ENCODE measurements around the gene TMEM238.

The TMEM238 gene

DNA sequence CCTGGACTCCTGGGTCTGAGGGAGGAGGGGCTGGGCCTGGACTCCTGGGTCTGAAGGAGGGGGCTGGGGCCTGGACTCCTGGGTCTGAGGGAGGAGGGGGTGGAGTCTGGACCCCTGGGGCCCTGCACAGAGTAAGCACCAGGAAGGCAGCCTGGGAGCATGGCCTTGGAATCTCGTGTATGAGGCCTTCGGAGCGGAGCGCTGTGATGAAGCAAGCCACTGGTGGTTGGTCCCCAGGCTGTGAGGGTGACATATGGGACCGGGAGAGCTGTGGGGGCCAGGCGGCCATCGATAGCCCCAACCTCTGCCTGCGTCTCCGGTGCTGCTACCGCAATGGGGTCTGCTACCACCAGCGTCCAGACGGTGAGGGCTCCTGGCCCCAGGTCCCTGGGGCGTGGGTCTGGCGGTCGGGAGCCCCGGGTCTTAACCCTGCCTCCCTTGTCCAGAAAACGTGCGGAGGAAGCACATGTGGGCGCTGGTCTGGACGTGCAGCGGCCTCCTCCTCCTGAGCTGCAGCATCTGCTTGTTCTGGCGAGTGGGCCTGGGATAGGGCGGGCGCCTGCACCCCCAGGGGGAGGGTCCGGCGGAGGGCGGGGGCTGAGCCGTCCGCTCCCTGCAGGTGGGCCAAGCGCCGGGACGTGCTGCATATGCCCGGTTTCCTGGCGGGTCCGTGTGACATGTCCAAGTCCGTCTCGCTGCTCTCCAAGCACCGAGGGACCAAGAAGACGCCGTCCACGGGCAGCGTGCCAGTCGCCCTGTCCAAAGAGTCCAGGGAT is 6.5 kb downstream of the TMEM238 start:
- no peak for DNase-seq (ENCODE audit: low read depth, low spot score)

DNA sequence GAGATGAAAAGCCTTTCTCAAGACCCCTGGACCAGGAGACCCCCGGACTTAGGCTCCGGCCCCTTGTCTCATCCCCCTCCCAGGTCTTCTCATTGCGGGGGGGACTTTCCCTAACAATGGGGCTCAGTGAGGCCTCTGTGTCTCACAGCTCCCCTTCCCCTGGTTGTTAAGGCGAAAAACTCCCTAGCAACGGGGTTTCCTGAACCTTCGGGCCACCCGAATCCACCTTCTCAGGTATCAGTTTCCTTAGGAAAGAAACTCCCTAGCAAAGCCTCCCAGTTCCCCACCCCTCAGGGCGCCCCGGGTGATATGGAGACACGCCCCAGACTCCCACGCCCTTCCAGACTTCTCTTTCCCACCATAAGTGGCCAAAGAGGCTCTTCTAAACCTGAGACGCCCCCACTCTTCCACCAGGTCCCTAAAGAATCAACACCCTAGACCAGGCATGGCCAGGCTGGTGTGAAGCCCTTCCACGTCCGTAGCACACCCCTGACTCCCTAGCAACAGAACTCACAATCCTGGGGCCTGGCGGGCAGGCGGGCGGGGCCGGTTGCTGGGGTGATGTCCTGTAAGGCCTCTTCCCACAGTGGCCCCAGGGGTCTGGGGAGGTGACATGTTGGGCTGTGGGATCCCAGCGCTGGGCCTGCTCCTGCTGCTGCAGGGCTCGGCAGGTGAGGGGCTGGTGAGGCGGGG is 7.7 kb downstream of the TMEM238 start, which contains the start of gene TMEM190:
Gene TMEM190, plus strand, starts transcription at position 586 of the 693 bp plus-strand sequence. Its CDS starts 28 bp downstream, at position 614.
- no peak for DNase-seq (ENCODE audit: low read depth, low spot score)

DNA sequence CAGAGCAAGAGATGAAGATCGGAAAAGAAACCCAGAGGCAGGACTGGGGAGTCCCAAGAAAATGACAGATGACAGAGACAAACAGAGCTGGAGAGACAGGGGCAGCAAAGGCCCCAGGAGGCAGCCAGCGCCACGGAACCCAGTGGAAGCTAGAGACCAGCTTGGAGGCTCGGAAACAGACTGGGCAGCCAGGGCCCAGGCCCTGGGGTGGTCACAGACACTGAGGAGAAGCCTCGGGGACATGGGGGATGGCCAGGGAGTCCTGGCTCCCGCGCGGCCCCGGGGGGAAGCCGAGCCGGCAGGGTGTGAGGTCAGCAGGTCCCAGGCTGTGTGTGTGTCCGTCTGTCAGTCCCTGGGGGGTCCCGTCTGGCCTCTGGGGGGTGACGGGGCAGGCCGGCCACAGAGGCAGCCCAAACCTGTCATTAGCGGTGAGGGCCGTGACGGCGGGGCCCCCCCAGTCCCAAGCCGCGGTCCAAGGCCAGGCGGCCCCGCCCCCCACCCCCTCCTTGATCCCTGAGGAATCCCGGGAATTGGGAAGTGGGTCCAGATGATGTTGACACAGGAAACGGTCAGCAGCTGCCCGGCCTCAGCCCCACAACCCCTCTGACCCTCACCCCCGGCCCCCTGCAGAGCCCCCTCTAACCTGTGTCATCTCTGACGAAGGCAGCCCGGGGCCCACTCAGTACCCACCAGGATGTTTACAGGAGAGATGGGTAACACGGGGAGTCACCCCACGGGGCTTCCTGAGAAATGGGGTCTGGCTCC is 9.9 kb downstream of the TMEM238 start:
- DNase-seq (ENCODE audit: low read depth, low spot score), result no peak

DNA sequence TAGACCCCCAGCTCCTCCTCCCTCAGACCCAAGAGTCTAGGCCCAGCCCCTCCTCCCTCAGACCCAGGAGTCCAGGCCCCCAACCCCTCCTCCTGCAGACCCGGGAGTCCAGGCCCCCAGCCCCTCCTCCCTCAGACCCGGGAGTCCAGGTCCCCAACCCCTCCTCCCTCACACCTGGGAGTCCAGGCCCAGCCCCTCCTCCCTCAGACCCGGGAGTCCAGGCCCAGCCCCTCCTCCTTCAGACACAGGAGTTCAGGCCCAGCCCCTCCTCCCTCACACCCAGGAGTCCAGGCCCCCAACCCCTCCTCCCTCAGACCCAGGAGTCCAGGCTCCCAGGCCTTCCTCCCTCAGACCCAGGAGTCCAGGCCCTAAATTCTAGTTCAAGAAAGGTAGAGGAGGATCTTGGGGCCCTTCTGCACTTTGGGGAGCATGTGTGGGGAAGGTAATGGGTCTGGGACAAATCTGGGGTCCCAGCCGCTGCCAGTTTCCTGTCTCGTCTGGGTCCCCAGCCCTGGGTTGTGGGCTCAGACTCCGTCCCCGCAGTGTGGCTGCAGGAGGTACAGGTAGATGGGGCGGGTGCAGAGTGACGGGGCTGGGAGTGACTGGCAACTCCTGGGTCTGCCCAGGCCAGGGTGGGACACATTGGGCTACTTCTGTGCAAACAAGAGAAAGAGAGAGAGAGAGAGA is 10.6 kb downstream of the TMEM238 start:
- DNase-seq (ENCODE audit: low read depth, low spot score), result no peak

DNA sequence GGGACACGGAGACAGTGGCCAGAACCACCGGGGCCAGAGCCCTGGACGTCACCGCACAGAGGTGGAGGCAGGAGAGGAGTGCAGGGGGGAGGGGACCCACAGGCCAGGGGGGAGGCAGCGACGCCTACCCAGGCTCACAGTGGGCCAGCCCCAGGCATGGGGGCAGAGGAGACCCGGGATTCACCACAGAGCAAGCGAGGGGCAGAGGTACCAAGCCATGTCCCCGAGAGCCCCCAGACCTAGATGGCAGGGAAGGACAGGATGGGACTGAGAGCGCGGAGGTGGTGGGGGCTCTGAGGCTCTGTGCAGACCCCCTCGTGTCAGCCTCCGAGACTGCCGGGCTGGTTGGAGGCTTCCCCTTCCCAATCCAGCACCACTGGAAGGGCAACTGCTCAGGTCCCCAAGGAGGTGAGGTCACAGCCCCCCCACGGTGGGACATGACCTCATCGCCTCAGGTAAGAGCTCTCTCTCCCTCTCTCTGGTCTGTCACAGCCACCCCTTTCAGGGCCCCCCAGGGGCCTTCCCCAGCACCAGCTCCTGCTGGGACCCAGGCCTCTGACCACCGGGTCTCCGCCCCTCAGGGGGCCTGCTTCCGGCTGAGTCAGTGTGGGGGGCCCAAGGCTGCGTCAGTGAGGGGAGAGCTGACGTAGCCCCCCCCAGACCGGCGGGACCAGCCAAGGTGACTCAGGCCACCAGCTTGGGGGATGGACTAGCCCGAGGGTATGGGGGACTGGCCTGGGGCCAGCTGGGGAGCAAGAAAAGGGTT is 11.6 kb downstream of the TMEM238 start:
- no peak for DNase-seq (ENCODE audit: low read depth, low spot score)

DNA sequence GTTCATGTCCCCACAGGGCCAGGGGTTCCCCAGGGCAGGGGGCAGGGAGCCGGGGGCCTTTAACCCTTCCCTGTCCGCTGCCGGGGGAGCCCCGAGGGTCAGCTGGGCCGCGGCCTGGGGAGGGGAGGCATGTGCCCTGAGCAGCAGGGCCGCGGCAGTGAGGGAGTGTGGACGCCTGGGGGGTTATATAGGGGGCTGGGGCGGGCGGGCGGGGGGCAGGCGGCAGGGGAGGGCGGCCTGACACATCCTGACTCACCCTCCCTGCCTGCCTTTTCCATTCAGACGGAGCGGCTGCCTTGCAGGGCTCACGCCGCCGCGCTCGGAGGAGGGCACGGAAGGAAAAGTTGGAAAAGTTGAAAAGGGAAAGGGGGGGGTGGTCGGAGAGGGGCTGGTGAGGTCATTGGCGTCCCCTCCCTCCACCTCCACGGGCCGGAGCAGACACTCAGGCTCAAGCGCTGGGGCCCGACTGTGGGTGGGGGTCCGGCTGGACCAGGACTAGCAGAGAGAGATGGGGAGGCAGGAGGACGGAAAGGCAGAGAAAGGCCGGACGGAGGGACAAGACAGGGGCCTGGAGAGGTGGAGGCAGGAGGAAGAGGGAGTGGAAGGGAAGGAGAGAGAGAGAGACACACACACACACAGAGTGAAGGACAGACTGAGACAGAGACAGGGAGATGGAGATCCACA is 13.6 kb downstream of the TMEM238 start, which contains the start of gene IL11:
Gene IL11, minus strand, starts transcription at position 159 of the 684 bp plus-strand sequence. Its CDS starts 153 bp downstream, at position 6.
- DNase-seq (ENCODE audit: low read depth, low spot score), result no peak

DNA sequence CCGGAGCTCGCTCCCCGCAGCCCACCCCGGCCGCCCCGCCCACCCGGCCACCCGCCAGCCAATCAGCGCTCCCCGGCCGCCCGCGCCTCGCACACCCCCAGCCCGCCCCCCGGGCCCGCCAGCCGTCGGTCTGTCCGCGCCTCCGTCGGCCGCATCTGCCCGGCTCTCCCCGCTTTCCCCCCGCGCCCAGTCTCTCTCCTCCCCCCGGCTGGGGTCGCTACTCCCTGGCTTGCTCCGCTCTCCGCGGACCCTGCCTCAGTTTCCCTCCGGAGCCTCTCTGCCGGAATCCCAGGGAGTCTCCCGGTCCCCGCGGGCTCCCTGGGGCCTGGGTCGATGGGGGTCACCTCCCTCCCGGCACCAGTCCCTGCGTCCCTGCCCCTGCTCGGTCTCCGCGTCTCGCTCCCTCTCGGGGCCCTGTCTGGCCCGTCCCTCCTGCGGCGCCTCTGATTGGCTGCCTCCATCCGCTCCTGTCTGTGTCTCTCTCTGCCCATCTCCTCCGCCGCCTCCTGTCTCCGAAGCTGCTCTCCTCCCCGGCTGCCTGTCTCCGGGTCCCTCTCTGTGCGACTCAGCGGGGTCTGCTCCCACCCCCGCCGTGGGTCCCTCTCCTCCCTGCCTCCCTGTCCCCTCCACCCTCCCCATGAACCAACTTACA is 14.3 kb downstream of the TMEM238 start:
- no peak for DNase-seq (ENCODE audit: low read depth, low spot score)

DNA sequence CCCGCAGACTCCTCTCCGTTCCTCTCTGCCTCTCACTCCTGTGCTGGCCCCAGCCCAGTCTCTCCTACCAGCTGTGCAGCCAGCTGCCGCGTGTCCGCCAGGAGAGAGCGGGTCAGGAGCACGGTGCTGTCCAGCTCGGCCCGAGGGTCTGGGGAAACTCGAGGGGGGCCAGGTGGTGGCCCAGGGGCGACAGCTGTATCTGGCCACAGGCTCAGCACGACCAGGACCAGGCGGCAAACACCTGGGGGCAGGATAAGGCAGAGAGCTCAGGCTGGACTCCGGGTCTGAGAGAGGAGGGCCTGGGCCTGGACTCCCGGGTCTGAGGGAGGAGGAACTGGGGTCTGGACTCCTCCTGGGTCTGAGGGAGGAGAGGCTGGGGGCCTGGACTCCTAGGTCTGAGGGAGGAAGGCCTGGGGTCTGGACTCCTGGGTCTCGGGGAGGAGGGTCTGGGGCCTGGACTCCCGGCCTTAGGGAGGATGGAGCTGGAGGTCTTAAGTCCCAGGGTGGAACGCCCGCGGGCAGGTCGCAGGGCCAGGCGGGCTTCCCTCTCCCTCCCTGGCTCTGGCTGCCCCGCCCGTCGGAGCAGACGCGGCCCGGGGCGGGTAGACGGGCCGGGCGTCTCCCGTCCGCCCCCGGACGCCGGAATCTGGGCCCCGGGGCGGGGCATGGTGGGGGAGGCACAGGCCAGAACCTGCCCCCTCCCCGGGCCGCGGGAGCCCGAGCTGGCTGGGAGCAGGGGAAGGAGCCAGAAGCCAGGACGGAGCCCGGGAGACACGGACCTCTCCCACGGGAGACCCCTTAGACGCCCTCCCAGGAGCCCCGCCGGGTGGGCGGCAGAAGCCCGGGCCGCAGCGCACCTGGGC is 15.2 kb downstream of the TMEM238 start:
- DNase-seq (ENCODE audit: low read depth, low spot score), result no peak

DNA sequence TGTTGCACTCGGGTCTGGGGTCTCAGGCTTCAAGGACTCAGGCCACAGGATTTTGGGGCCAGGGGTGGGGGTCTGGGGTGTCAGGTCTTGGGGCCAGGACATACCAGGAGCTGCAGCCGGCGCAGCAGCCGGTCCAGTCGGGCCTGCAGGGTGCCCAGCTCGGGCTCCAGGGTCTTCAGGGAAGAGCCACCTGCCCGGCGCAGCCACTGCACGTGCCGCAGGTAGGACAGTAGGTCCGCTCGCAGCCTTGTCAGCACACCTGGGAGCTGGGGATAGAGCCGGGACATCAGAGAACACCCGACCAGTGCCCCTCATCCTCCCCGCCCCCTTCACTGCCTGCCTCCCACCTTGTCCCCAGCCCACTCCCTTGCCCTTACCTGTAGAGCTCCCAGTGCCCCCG is 16.0 kb downstream of the TMEM238 start:
- no peak for DNase-seq (ENCODE audit: low read depth, low spot score)

DNA sequence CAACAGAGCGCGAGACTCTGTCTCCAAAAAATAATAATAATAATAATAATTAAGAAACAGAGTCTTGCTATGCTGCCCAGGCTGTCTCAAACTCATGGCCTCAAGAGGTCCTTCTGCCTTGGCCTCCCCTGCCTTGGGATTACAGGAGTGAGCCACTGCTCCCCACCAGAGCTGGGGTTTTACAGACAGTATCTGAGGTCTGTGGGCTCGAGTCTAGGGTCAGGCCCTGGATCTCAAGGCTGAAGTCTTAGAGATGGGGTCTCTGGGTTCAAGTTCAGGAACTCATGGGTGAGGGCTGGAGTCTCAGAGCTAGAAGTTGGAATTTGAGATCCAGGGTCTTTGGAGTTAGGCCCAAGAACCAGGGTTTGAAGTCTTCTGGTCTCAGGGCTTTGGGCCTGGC is 17.3 kb downstream of the TMEM238 start:
- no peak for DNase-seq (ENCODE audit: low read depth, low spot score)

DNA sequence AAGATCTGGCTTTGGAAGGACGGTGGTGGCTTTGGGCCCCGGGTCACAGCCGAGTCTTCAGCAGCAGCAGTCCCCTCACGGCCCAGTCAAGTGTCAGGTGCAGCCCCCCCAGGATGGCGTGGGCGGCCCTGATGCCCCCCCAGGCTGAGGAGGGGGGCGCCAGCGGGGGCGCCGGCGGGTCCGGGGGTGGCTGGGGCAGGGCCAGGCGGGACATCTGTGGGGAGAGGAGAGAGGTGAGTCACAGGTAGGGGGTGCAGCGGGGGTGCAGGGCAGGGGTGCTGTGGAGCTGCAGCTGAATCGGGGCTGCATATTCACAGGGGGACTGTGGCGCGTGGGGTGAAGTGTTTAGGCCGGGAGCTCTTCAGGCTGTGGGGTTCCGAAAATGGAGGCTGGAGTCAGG is 18.1 kb downstream of the TMEM238 start:
- no peak for DNase-seq (ENCODE audit: low read depth, low spot score)

DNA sequence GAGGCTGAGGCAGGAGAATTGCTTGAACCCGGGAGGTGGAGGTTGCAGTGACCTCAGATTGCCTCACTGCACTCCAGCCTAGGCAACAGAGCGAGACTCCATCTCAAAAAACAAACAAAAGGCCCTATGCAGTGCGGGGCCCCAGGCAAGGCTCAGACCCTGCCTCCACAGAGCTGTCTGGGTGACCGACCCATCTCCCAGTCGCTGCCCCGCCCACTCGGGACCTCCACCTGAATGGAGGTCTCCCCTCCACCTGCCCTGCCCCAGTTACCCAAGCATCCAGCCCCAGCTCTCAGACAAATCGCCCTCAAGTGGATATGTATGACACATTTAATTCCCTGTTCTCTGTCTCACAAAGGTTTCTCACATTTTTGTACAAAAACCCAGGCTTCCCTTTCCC is 18.8 kb downstream of the TMEM238 start:
- DNase-seq (ENCODE audit: low read depth, low spot score), result no peak

DNA sequence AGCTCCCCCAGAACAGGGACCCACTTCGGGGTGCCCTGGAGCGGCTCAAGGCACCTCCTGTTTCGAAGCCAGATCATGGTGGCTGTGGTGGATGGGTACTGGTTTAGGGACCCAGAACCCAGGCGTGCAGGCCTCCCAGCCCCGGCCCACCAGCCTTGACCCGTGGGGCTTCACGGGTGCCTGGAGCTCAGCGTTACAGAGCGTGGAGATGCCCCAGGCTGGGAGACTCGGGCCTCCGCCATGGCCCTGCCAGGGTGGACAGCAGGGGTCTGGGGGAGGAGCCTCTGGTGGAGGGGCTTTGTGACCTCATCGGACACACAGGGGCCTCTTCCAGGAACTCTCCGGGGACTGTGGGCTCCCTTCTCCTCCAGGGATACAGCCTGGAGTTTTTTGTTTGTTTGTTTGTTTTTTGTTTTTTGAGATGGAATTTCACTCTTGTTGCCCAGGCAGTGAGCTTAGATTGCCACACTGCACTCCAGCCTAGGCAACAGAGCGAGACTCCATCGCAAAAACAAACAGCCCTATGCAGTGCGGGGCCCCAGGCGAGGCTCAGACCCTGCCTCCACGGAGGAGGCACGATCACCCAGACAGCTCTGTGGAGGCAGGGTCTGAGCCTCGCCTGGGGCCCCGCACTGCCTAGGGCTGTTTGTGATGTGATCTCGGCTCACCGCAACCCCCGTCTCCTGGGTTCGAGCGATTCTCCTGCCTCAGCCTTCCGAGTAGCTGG is 20.9 kb downstream of the TMEM238 start, which contains the start of gene GARIN5B:
Gene GARIN5B, minus strand, starts transcription at position 271 of the 727 bp plus-strand sequence. Its CDS starts 194 bp downstream, at position 77.
- DNase-seq (ENCODE audit: low read depth, low spot score), result no peak

DNA sequence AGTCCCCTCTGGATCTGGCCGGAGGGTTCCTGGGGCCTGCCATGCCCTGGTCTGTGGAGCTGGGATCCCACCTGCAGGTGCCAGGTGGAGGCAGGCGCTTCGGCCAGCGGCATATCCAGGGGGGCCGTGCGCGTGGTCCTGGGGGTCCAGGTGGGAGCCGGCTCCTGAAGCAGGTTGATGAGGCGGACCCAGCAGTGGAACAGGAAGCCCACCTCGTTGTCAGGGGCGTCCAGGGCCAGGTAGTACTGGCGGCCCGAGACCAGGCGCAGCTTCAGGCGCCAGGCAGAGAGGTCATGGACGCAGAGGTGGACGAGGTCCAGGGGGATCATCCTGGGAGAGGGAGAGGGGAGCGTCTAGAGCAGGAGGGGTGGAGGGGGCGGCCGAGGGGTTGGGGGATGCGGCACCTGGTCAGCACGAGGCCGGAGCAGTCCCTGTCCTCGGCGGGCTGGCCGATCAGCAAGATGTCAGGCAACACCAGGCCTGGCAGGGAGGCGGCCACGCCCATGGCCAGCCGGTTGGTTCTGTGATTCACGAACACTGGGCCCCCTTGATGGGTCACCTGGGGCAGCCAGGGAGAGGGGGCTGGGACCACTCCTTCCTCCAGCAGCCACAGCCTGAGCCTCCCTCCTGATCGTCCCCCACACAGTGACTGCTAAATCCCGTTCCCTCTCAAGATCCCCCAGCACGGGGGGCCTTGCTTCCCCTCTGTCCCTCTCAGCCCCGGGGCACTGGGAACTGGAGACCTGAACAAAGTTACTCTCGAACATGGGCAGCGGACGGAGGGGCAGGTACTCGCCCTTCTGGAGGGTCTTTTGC is 21.7 kb downstream of the TMEM238 start:
- no peak for DNase-seq (ENCODE audit: low read depth, low spot score)

DNA sequence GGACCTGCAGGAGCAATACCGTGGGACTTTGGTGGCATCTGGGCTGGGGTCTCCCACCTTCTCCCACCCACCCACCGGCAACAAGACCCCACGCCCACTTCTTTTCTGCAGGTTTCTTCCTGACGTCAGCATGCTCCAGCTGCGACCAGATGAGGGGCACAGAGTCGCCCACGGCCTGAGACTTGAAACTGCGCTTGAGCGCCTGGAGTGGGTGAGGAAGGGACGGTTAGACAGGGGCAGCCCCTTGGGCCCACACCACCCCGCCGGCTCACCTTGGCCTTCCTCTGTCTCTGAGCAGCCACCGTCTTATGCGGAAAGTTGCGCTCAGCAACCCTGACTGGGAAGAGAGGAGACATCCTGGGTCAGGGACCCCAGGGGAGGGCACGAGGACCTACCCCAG is 23.2 kb downstream of the TMEM238 start:
- DNase-seq (ENCODE audit: low read depth, low spot score), result no peak

DNA sequence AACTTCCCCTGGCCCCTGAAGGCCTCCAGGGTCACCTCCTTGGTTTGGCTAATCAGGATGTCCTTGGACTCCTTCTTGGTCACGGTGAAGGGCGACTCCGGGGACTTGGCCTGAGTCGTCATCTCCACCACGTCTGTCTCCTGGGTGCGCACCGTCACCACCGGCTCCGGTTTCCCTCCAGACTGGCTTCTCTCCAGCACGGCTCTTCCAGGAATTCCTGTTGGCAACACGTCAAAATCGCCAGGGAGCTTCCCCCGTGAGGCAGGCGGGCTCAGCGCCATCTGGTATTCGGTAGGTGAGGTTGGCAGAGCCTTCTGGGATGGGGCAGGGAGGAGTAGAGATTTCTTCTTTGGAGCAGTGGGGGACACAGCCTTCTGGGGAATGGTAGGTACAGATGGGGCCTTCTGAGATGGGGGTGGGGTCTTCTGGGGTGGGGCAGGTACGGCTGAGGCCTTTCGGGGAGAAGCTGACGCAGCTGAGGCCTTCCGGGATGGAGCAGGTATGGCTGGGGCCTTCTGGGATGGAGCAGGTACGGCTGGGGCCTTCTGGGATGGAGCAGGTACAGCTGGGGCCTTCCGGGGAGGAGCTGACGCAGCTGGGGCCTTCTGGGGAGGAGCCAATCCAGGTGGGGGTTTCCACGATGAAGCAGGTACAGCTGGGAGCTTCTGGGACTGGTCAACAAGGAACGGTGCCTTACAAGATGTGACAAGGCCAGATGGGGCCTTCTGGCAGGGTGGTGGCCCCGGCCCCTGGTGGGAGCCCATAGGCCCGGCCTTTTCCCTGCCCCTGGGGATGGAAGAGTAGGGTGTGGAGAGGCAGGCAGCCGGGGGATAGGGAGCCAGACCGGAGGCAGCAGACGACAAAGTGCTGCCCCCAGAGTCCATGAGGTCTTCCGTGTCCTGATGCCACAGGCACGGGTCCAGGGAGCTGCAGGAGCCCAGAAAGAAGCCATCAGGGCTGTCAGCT is 24.9 kb downstream of the TMEM238 start:
- no peak for DNase-seq (ENCODE audit: low read depth, low spot score)
